H1 (cell line): ENCODE data around the gene GLIPR1. TPM values are rescaled to one million over a fixed set of nuclear protein-coding genes. Genes with fewer than 3 reads are reported as not detected.

Experiments
- KDM4A ChIP-seq: IDR thresholded peaks from one replicate; pipeline ENCODE4 v1.7.1; 2012; ENCODE audit warnings: low read depth, mild to moderate bottlenecking, moderate library complexity, low read length, inconsistent platforms; ENCODE audit not compliant: severe bottlenecking
- polyA plus RNA-seq, 7 experiments: library from polyadenylated mRNA; depleted of rRNA in 3 of 7; stranded (reverse) in 5 of 7; unstranded in 2 of 7; fragments of >200 nt in 5 of 7; fragments of 200-250 nt in 2 of 7; gene quantifications; 1 replicate in 5 of 7; 2 replicates in 1 of 7; 4 replicates in 1 of 7; pipeline versions ENCODE4 v1.2.1 to v1.2.3, GENCODE V29; 2011 to 2013; ENCODE audit warnings: missing spikeins in 2 of 7, mixed read lengths in 2 of 7
- total RNA-seq: library from RNA; stranded (reverse); fragmentation: NEBNext Ultra II Directional; extraction: Animal tissue kit (Norgen Biotek cat#: 25700); gene quantifications from 2 replicates; pipeline ENCODE4 v1.2.1, GENCODE V29; 2021

GLIPR1 gene
- total and polyA plus RNA-seq, 2 of the 8 experiments (the other 6 are each of a cell fraction or from before 2014, with no cell fraction given) = 0.23 to 1.5 TPM

GRCh38 chr12:75525263-75525662 lies 44.7 kb downstream of the GLIPR1 start (continued):
- TF ChIP-seq KDM4A = no peak
- TF ChIP-seq, all 59 proteins: peak for 0
